ENCODE measurements around the gene PTPRA.

- TF ChIP-seq RCOR1 (IDR thresholded peaks at IDR 0.05; ENCODE audit: insufficient replicate concordance, low read length) (no peak), CEBPB (IDR thresholded peaks at IDR 0.05; ENCODE audit: low read depth, low read length) (no peak)
- TF ChIP-seq, protein P1, sequence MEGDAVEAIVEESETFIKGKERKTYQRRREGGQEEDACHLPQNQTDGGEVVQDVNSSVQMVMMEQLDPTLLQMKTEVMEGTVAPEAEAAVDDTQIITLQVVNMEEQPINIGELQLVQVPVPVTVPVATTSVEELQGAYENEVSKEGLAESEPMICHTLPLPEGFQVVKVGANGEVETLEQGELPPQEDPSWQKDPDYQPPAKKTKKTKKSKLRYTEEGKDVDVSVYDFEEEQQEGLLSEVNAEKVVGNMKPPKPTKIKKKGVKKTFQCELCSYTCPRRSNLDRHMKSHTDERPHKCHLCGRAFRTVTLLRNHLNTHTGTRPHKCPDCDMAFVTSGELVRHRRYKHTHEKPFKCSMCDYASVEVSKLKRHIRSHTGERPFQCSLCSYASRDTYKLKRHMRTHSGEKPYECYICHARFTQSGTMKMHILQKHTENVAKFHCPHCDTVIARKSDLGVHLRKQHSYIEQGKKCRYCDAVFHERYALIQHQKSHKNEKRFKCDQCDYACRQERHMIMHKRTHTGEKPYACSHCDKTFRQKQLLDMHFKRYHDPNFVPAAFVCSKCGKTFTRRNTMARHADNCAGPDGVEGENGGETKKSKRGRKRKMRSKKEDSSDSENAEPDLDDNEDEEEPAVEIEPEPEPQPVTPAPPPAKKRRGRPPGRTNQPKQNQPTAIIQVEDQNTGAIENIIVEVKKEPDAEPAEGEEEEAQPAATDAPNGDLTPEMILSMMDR (conservative IDR thresholded peaks at IDR 0.05; ENCODE audit: low read depth, low read length): no peak
Measured at GRCh38 chr20:2967841-2968240, 94.6 kb downstream of the PTPRA start.

Data from IMR-90 (cell line).